ENCODE measurements around the gene RNF181.

Gene RNF181

GRCh38 chr2:85631316-85631715 is 35.8 kb downstream of the RNF181 start:
- in situ Hi-C loops (cut with MboI; ENCODE audit: low sequenced_read_pairs, unreplicated experiment): no loop called here
- DNase-seq (ENCODE audit: low spot score): no peak
- TF ChIP-seq CTCF (IDR thresholded peaks at IDR 0.05; ENCODE audit: borderline replicate concordance, control extremely low read depth, extremely low read depth, insufficient read depth, missing control alignments): no peak

- no peak for TF ChIP-seq CTCF (IDR thresholded peaks at IDR 0.05; ENCODE audit: borderline replicate concordance, control extremely low read depth, extremely low read depth, insufficient read depth, missing control alignments)
- DNase-seq (ENCODE audit: low spot score): no peak
- in situ Hi-C loops (cut with MboI; ENCODE audit: low sequenced_read_pairs, unreplicated experiment): no loop called here
Observed at GRCh38 chr2:85635011-85635410, 39.5 kb downstream of the RNF181 start.

DNA sequence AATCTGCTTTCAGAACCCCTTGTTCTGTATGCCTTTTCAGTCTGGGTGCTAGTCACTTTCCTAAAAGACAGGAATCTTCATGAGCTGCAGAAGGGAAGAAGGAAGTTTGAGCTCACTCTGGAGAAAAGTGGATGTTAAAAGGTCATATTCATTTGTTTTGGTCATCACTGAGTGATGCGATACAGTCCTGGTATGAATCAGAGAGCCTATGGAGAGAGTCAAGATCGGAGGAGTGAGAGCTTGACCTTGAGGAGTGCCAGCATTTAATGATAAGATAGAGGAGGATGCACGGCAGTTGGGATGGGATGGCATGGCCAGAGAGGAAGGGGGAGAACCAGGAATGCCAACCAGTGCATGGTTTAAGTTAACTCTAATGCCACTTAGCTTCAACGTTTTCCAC is 40.1 kb downstream of the RNF181 start:
- in situ Hi-C loops (cut with MboI; ENCODE audit: low sequenced_read_pairs, unreplicated experiment): no loop called here
- TF ChIP-seq CTCF (IDR thresholded peaks at IDR 0.05; ENCODE audit: borderline replicate concordance, control extremely low read depth, extremely low read depth, insufficient read depth, missing control alignments): no peak
- DNase-seq (ENCODE audit: low spot score): no peak

- no peak for TF ChIP-seq CTCF (IDR thresholded peaks at IDR 0.05; ENCODE audit: borderline replicate concordance, control extremely low read depth, extremely low read depth, insufficient read depth, missing control alignments)
- no peak for DNase-seq (ENCODE audit: low spot score)
- in situ Hi-C loops (cut with MboI; ENCODE audit: low sequenced_read_pairs, unreplicated experiment): no loop called here
Observed at GRCh38 chr2:85642725-85643124, 47.2 kb downstream of the RNF181 start.

DNA sequence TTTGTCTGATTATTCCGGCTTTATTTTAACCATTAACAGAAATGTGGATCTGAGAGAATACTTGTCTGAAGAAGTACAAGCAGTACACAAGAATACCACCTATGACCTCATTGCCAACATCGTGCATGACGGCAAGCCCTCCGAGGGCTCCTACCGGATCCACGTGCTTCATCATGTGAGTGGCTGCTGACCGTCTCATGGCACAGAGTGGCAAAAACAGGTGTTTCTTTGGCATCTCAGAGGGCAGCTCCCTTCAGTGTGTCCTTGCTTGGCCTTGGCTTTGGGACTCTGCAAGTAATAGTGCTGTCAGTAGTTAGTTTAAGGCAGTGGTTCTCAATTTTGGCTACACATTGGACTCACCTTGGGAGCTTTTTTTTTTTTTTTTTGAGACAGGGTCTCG is 49.4 kb downstream of the RNF181 start:
- in situ Hi-C loops (cut with MboI; ENCODE audit: low sequenced_read_pairs, unreplicated experiment): no loop called here
- no peak for TF ChIP-seq CTCF (IDR thresholded peaks at IDR 0.05; ENCODE audit: borderline replicate concordance, control extremely low read depth, extremely low read depth, insufficient read depth, missing control alignments)
- no peak for DNase-seq (ENCODE audit: low spot score)

GRCh38 chr2:85646166-85646565 is 50.6 kb downstream of the RNF181 start:
- no peak for TF ChIP-seq CTCF (IDR thresholded peaks at IDR 0.05; ENCODE audit: borderline replicate concordance, control extremely low read depth, extremely low read depth, insufficient read depth, missing control alignments)
- in situ Hi-C loops (cut with MboI; ENCODE audit: low sequenced_read_pairs, unreplicated experiment): no loop called here
- DNase-seq (ENCODE audit: low spot score): no peak

All from GM13976 (cell line).